Tibial nerve (tissue), 4 donors: ENCODE data around the gene PRR5. TPM values are rescaled to one million over a fixed set of nuclear protein-coding genes. Genes with fewer than 3 reads are reported as not detected.

Experiments used
- DNase-seq, 2 donors: peaks; one replicate each; pipeline ENCODE4 v3.0.0-alpha.2; 2019; ENCODE audit warnings: low spot score in 2 of 2
- H3K27ac ChIP-seq, 4 donors: fragments of 200-600 bp; sonication (generic) in 3 of 4; one replicate each; pipeline ENCODE4 v1.5.1; 2017 to 2019; ENCODE audit warnings: mild to moderate bottlenecking in 1 of 4
- H3K27me3 ChIP-seq, 2 donors: fragments of 200-600 bp; sonication (generic) in 1 of 2; one replicate each; pipeline versions ENCODE4 v1.5.1 to v1.6.0; 2017 to 2019
- H3K36me3 ChIP-seq, 3 donors: fragments of 200-600 bp; sonication (generic); one replicate each; pipeline ENCODE4 v1.5.1; 2018 to 2019
- H3K4me1 ChIP-seq, 4 donors: fragments of 200-600 bp; sonication (generic) in 3 of 4; one replicate each; pipeline ENCODE4 v1.5.1; 2017 to 2019
- H3K4me3 ChIP-seq, 4 donors: fragments of 200-600 bp; sonication (generic) in 3 of 4; one replicate each; pipeline ENCODE4 v1.5.1; 2017 to 2019; ENCODE audit warnings: mild to moderate bottlenecking in 1 of 4, moderate library complexity in 1 of 4
- H3K9me3 ChIP-seq, 4 donors: fragments of 200-600 bp; sonication (generic) in 3 of 4; one replicate each; pipeline ENCODE4 v1.5.1; 2017 to 2019
- EP300 ChIP-seq, 2 donors: sonication (generic); formaldehyde crosslinking; IDR thresholded peaks; one replicate each; pipeline ENCODE4 v1.6.1; 2017; ENCODE audit warnings: antibody characterized with exemption in 2 of 2, mild to moderate bottlenecking in 1 of 2
- POLR2A ChIP-seq, 2 donors: fragments of 450-650 bp; IDR thresholded peaks; one replicate each; pipeline ENCODE4 v1.6.1; 2017; ENCODE audit warnings: antibody characterized with exemption in 2 of 2, mild to moderate bottlenecking in 2 of 2, moderate library complexity in 2 of 2
- WGBS, 2 donors: methylation state at CpG; one replicate each; pipeline ENCODE4 v1.1.5; 2018; 5-methylcytosine and 5-hydroxymethylcytosine counted together
- total RNA-seq, 4 donors: library from RNA; depleted of rRNA; stranded (reverse); fragments of >200 nt; gene quantifications; one replicate each; pipeline ENCODE4 v1.1.0, GENCODE V29; 2016
- TF ChIP-seq, protein P1 (sequence below), 5 experiments: fragments of 200-600 bp in 3 of 5; fragments of 450-650 bp in 2 of 5; sonication (generic) in 3 of 5; IDR thresholded peaks; one replicate each; pipeline ENCODE4 v1.5.1; 2016 to 2019; ENCODE audit warnings: antibody characterized with exemption in 5 of 5, mild to moderate bottlenecking in 3 of 5, moderate library complexity in 2 of 5

Gene PRR5
- total RNA-seq, 4 donors from 2014 or later, result 40.4 to 68.4 (median 42.5) TPM

DNA sequence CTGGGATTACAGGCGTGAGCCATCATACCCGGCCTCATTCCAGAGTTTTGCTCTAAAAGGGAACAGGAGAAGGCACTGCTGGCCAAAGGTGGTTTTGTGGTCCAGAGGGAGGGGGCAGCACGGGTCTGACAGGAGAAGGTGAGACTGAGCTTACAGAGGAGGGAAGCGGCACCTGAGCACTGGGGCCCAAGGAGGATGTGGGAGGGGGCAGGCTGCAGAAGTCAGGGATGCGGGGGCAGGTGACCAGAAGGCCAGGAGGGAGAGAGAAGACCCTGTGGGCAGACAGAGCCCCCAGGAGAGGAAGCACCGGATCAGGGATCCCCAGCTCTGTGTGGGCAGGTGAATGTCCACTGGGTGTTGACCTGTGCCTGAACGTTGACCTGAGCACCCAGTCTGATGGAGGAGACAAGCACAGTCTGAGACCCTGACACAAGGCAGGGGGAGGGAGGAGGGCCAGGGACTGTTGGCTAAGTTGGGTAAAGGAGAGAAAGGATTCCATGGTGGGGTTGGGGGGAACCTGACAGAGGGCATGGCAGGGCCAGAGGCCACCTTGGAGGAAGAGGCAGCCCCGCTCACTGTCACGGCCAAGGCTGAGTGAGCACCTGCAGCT lies 12.0 kb upstream of the PRR5 start:
- DNase-seq, result no peak
- Histone ChIP-seq H3K27me3 (no peaks in the 10 kb centered on the region), H3K36me3 (no peaks in the 10 kb centered on the region), H3K9me3 (no peaks in the 10 kb centered on the region), H3K4me1 (peaks cover 0 to 8% (median 2%) of the 10 kb centered on the region in 4 donors), H3K4me3 (no peak overlapping the region), H3K27ac (no peak overlapping the region)
- 86% methylated on average over 9 of the region's 9 CpGs for WGBS, 2 donors
- no peak for TF ChIP-seq POLR2A (IDR thresholded peaks at IDR 0.05)
- no peak for TF ChIP-seq EP300 (IDR thresholded peaks at IDR 0.05)
- TF ChIP-seq, protein P1, sequence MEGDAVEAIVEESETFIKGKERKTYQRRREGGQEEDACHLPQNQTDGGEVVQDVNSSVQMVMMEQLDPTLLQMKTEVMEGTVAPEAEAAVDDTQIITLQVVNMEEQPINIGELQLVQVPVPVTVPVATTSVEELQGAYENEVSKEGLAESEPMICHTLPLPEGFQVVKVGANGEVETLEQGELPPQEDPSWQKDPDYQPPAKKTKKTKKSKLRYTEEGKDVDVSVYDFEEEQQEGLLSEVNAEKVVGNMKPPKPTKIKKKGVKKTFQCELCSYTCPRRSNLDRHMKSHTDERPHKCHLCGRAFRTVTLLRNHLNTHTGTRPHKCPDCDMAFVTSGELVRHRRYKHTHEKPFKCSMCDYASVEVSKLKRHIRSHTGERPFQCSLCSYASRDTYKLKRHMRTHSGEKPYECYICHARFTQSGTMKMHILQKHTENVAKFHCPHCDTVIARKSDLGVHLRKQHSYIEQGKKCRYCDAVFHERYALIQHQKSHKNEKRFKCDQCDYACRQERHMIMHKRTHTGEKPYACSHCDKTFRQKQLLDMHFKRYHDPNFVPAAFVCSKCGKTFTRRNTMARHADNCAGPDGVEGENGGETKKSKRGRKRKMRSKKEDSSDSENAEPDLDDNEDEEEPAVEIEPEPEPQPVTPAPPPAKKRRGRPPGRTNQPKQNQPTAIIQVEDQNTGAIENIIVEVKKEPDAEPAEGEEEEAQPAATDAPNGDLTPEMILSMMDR (IDR thresholded peaks at IDR 0.05), result no peak

DNA sequence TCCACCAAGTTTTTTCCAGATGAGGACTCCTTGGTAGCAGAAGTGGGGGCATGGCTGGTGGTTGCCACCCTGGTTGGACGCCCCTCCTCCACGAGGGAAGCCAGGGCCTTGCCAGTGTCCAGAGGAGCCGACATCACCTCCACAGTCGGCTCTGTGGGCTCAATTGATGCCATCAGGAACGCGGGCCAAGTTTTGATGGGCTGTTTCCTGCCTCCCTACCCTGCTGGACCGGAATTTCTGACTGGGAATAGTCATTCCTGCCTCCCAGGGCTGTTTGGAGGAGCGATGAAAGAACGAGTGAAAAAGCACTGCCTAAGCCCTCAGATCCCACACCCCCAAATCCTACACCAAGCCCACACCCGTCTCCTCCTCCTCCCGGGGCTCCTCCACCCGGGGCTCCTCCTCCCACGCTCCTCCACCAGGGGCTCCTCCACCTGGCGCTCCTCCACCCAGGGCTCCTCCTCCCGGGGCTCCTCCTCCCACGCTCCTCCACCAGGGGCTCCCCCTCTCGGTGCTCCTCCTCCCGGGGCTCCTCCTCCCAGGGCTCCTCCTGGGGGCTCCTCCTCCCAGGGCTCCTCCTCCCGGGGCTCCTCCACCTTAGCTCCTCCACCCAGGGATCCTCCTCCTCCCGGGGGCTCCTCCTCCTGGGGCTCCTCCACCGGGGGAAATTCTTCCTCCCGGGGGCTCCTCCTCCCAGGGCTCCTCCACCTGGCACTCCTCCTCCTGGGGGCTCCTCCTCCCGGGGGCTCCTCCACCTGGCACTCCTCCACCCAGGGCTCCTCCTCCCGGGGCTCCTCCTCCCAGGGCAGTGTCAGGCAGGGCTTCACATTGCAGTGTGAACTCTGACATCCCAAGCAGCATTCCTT lies 10.0 kb upstream of the PRR5 start:
- 61 to 73% methylated on average over 24 of the region's 24 CpGs for WGBS, 2 donors
- TF ChIP-seq, protein P1 (IDR thresholded peaks at IDR 0.05), result no peak
- no peaks in the 10 kb centered on the region for H3K9me3 ChIP-seq
- H3K27me3 ChIP-seq, result no peaks in the 10 kb centered on the region
- no peaks in the 10 kb centered on the region for H3K36me3 ChIP-seq
- H3K4me3 ChIP-seq, result no peak overlapping the region
- H3K27ac ChIP-seq, result no peak overlapping the region
- no peak for DNase-seq
- peaks cover 0 to under 1% (median 0%) of the 10 kb centered on the region in 4 donors for H3K4me1 ChIP-seq

DNA sequence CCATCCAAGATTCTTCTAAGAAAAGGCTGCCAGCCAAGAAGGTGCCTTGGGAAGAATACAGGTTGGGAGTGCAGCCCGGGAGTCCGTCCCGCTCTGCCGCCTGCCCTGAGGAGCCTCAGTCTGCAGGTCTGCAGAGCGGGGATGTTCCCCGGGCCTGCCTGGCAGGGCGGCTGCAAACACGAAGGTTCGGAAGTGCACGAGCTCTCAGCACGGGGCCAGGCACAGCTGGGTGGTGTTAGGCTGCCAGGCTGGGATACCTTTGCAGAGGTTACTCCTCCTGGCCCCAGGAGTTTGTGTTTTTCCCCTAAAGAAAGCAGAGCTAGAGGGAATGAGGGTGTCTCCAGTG lies 9.4 kb upstream of the PRR5 start:
- 68 to 72% methylated on average over 11 of the region's 11 CpGs for WGBS, 2 donors
- DNase-seq, result no peak
- Histone ChIP-seq H3K4me3 (no peak overlapping the region), H3K4me1 (peaks cover 0 to 6% (median 2%) of the 10 kb centered on the region in 4 donors), H3K27me3 (no peaks in the 10 kb centered on the region), H3K9me3 (no peaks in the 10 kb centered on the region), H3K27ac (no peak overlapping the region), H3K36me3 (no peaks in the 10 kb centered on the region)
- TF ChIP-seq POLR2A (IDR thresholded peaks at IDR 0.05) (no peak), EP300 (IDR thresholded peaks at IDR 0.05) (no peak)
- TF ChIP-seq, protein P1 (IDR thresholded peaks at IDR 0.05), result no peak

DNA sequence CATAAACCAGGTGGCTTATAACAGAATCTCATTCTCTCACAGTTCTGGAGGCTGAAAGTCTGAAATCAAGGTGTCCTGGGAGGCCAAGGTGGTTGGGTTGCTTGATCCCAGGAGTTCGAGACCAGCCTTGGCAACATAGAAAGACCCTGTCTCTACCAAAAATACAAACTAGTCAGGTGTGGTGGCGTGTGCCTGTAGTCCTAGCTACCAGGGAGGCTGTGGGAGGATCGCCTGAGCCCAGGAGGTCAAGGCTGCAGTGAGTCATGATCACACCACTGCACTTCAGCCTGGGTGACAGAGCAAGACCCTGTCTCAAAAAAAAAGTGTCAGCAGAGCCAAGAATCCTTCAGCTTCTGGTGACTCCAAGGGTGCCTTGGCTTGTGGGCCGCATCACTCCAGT lies 8.9 kb upstream of the PRR5 start:
- Histone ChIP-seq H3K4me1 (peaks cover 0 to 11% (median 6%) of the 10 kb centered on the region in 4 donors), H3K27me3 (no peaks in the 10 kb centered on the region), H3K27ac (no peak overlapping the region), H3K36me3 (no peaks in the 10 kb centered on the region), H3K9me3 (no peaks in the 10 kb centered on the region), H3K4me3 (no peak overlapping the region)
- 80 to 84% methylated on average over 4 of the region's 4 CpGs for WGBS, 2 donors
- no peak for TF ChIP-seq POLR2A (IDR thresholded peaks at IDR 0.05)
- TF ChIP-seq EP300 (IDR thresholded peaks at IDR 0.05), result no peak
- TF ChIP-seq, protein P1 (IDR thresholded peaks at IDR 0.05), result no peak
- DNase-seq, result no peak

DNA sequence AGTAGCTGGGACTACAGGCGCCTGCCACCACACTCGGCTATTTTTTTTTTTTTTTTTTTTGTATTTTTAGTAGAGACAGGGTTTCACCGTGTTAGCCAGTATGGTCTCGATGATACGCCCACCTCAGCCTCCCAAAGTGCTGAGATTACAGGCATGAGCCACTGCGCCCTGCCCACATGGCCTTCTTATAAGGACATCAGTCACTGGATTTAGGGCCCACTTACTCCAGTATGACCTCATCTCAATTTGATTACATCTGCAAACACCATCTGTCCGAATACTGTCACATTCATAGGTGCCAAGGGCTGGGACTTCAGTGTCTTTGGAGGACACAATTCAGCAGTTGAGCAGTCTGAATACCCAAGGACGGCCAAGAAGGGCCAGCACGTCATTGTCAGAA lies 8.2 kb upstream of the PRR5 start:
- H3K4me1 ChIP-seq, result peaks cover 0 to 17% (median 8%) of the 10 kb centered on the region in 4 donors
- WGBS, 2 donors, result 80 to 87% methylated on average over 7 to 9 of the region's 9 CpGs
- H3K9me3 ChIP-seq, result no peaks in the 10 kb centered on the region
- TF ChIP-seq, protein P1 (IDR thresholded peaks at IDR 0.05), result no peak
- TF ChIP-seq EP300 (IDR thresholded peaks at IDR 0.05), result no peak
- TF ChIP-seq POLR2A (IDR thresholded peaks at IDR 0.05), result no peak
- DNase-seq, result no peak
- no peak overlapping the region for H3K4me3 ChIP-seq
- H3K27ac ChIP-seq, result no peak overlapping the region
- H3K36me3 ChIP-seq, result no peaks in the 10 kb centered on the region
- no peaks in the 10 kb centered on the region for H3K27me3 ChIP-seq
